Kidney (tissue), 14 donors: ENCODE measurements around the gene DUSP9. TPM values are rescaled to one million over a fixed set of nuclear protein-coding genes. Genes with fewer than 3 reads are reported as not detected.

ENCODE experiments used
- DNase-seq, 5 donors: peaks; one replicate each; pipeline ENCODE4 v3.0.0-alpha.2; 2013 to 2020
- FAIRE-seq: peaks from 2 replicates; lab custom pipeline; 2012; peaks lifted over from hg19 to GRCh38; lab: Jason Lieb, UNC
- H3K27ac ChIP-seq, 2 donors: one replicate each; pipeline ENCODE4 v1.7.0; 2013; ENCODE audit warnings: low read depth in 2 of 2, low read length in 2 of 2, inconsistent platforms in 1 of 2
- H3K27me3 ChIP-seq: one replicate; pipeline ENCODE4 v1.7.1; 2013; ENCODE audit warnings: low read length, inconsistent platforms; ENCODE audit not compliant: control insufficient read depth, insufficient read depth
- H3K36me3 ChIP-seq, 3 donors: one replicate each; pipeline versions ENCODE4 v1.7.0 to v1.7.1; 2013; ENCODE audit warnings: low read length in 3 of 3, control low read depth in 1 of 3, inconsistent platforms in 1 of 3; ENCODE audit not compliant: insufficient read depth in 3 of 3, control insufficient read depth in 2 of 3
- H3K4me1 ChIP-seq, 3 donors: one replicate each; pipeline versions ENCODE4 v1.7.0 to v1.7.1; 2013; ENCODE audit warnings: low read length in 3 of 3, inconsistent platforms in 1 of 3, low read depth in 1 of 3; ENCODE audit not compliant: control insufficient read depth in 2 of 3, insufficient read depth in 2 of 3
- H3K4me3 ChIP-seq, 3 donors: one replicate each; pipeline versions ENCODE4 v1.7.0 to v1.8.1; 2013; ENCODE audit warnings: low read length in 3 of 3, control low read depth in 1 of 3, inconsistent platforms in 1 of 3
- H3K9ac ChIP-seq, 3 donors: one replicate each; pipeline versions ENCODE4 v1.7.0 to v1.7.1; 2013; ENCODE audit warnings: low read length in 3 of 3, control low read depth in 1 of 3, inconsistent platforms in 1 of 3
- H3K9me3 ChIP-seq, 3 donors: one replicate each; pipeline versions ENCODE4 v1.7.0 to v1.7.1; 2013; ENCODE audit warnings: low read length in 3 of 3, control low read depth in 1 of 3, inconsistent platforms in 1 of 3; ENCODE audit not compliant: control insufficient read depth in 2 of 3, insufficient read depth in 1 of 3
- intact Hi-C: fragments of 100-400 bp; cut with DNase I; formaldehyde crosslinking; loops from one replicate; pipeline ENCODE4 v1.11.1; 2022
- polyA plus RNA-seq: library from polyadenylated mRNA; stranded (reverse); fragments of 350-450 nt; fragmentation: Illumina TruSeq; extraction: RNeasy Lipid Tissue Mini Kit (QIAGEN cat#74804); gene quantifications from one replicate; pipeline ENCODE4 v1.2.3, GENCODE V29; 2014; ENCODE audit warnings: low read depth, low replicate concordance; ENCODE audit not compliant: insufficient read depth
- total RNA-seq: library from RNA; stranded (reverse); fragmentation: NEBNext Ultra II Directional; extraction: Animal tissue kit (Norgen Biotek cat#: 25700); gene quantifications from one replicate; pipeline ENCODE4 v1.2.1, GENCODE V29; 2021
- TF ChIP-seq, protein P1 (sequence below): IDR thresholded peaks from 3 replicates; pipeline ENCODE4 v1.5.1; 2012; ENCODE audit warnings: mild to moderate bottlenecking, moderate library complexity, borderline replicate concordance; ENCODE audit not compliant: insufficient read depth; ENCODE audit errors: extremely low read depth
- donor health status: control.
- donor health status: control.
- donor health status: control.
- donor health status: control.
- donor health status: control.
- donor health status: DM: yes; HTN: yes; CAD: no.
- donor health status: Normal renal cell carcinoma (clear cell type).

The DUSP9 gene
- total and polyA plus RNA-seq, 2 donors from 2014 or later, result 4.7 to 81.4 TPM

DNA sequence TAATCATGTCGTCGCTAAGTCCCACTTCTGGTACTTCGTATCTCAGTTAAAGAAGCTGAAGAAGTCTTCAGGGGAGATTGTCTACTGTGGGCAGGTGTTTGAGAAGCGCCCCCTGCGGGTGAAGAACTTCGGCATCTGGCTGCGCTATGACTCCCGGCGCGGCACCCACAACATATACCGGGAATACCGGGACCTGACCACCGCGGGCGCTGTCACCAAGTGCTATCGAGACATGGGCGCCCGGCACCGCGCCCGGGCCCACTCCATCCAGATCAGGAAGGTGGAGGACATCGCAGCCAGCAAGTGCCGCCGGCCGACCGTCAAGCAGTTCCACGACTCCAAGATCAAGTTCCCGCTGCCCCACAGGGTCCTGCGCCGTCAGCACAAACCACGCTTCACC is 15.3 kb downstream of the DUSP9 start:
- Histone ChIP-seq H3K36me3 (no peaks in the 10 kb centered on the region), H3K4me3 (no peak overlapping the region), H3K4me1 (no peaks in the 10 kb centered on the region), H3K27me3 (no peaks in the 10 kb centered on the region), H3K9me3 (no peaks in the 10 kb centered on the region), H3K9ac (no peak overlapping the region), H3K27ac (no peak overlapping the region)
- TF ChIP-seq, protein P1, sequence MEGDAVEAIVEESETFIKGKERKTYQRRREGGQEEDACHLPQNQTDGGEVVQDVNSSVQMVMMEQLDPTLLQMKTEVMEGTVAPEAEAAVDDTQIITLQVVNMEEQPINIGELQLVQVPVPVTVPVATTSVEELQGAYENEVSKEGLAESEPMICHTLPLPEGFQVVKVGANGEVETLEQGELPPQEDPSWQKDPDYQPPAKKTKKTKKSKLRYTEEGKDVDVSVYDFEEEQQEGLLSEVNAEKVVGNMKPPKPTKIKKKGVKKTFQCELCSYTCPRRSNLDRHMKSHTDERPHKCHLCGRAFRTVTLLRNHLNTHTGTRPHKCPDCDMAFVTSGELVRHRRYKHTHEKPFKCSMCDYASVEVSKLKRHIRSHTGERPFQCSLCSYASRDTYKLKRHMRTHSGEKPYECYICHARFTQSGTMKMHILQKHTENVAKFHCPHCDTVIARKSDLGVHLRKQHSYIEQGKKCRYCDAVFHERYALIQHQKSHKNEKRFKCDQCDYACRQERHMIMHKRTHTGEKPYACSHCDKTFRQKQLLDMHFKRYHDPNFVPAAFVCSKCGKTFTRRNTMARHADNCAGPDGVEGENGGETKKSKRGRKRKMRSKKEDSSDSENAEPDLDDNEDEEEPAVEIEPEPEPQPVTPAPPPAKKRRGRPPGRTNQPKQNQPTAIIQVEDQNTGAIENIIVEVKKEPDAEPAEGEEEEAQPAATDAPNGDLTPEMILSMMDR, result peak; percentile 38
- intact Hi-C loops, result no loop called here
- DNase-seq (peak; percentile 53 to 80 (median 62)), FAIRE-seq (no peak)

DNA sequence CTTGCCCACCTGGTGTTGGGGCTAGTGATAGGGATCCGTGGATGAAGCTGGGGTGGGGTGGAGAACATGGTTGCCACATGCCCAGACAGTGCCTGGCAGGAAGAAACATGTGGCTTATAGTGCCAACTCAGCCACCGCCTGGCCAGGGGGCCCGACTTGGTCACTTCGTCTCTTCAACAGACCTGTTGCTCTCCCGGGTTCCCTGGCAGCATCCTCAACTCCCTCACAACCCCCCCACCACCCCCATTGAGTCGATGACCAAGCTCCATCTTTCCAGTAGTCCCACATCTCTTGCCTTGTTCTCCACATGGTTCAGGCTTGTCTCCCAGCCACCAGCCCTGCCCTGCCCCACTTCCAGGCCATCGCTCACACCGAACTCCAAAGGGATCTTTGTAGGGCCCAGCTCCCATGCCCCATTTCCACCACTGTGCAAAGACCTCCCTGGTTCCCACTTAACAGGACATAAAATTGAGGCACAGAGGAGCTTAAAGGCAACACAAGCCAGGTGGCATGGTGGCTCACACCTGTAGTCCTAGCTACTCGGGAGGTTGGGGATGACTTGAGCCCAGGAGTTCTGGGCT is 18.8 kb downstream of the DUSP9 start:
- FAIRE-seq, result no peak
- H3K36me3 ChIP-seq, result no peaks in the 10 kb centered on the region
- no peaks in the 10 kb centered on the region for H3K9me3 ChIP-seq
- H3K9ac ChIP-seq, result no peak overlapping the region
- peaks cover 0 to 3% (median 0%) of the 10 kb centered on the region in 3 donors for H3K4me1 ChIP-seq
- H3K27me3 ChIP-seq, result no peaks in the 10 kb centered on the region
- peak in 1 of 5 donors; percentile 40 for DNase-seq
- no peak overlapping the region for H3K4me3 ChIP-seq
- TF ChIP-seq, protein P1, result no peak
- intact Hi-C loops, result loop anchor here (5.0 kb wide), 1 partner anchor 129 kb away; no protein-coding TSS in a partner anchor
- no peak overlapping the region for H3K27ac ChIP-seq

DNA sequence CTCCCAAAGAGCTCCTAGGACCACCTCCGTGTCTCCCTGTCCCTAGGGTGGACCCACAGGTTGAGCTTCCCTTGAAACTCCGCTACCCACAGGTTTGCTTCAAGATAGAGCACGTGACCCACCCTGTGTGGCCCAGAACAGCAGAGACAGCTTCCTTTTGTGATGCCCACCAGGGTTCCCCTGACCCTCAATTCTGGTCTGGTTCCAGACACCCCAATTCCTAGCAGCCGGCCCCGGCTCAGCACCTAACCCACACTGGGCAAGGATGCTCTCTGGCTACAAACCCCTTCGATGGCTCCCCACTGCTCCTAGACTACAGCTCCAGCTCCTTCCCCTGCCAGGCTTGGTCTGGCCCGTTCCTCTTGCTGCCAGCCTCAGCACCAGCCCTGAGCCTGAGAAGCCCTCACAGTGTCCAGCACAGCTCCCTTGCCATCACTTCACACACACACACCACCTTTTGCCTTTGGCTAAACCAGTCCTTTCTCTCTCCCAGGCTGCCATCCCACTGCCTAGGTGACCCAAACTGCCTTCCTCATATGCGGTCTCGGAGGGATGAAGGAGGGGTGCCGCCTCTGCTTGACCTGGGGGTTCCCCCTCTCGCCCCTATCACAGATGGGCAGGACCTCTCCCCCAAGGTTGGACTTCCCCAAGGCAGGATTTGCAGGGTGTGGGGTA is 20.4 kb downstream of the DUSP9 start:
- intact Hi-C loops, result loop anchor here (5.0 kb wide), 1 partner anchor 130 kb away; no protein-coding TSS in a partner anchor
- H3K4me1 ChIP-seq, result peaks cover 0 to 3% (median 0%) of the 10 kb centered on the region in 3 donors
- TF ChIP-seq, protein P1, result no peak
- no peaks in the 10 kb centered on the region for H3K27me3 ChIP-seq
- peak in 1 of 5 donors; percentile 43 for DNase-seq
- H3K27ac ChIP-seq, result no peak overlapping the region
- no peaks in the 10 kb centered on the region for H3K36me3 ChIP-seq
- H3K9me3 ChIP-seq, result no peaks in the 10 kb centered on the region
- no peak for FAIRE-seq
- H3K9ac ChIP-seq, result no peak overlapping the region
- H3K4me3 ChIP-seq, result no peak overlapping the region
